Hematopoietic multipotent progenitor cell treated with erythropoietin and hydrocortisone succinate and interleukin-3 and kit ligand, for 8 days (in vitro differentiated cells): ENCODE data around the gene MYLIP.

ENCODE experiments used
- DNase-seq: peaks from one replicate; pipeline ENCODE4 v3.0.0-alpha.2; 2015

The MYLIP gene

GRCh38 chr6:16177881-16178280 lies 49.0 kb downstream of the MYLIP start:
- no peak for DNase-seq

- no peak for DNase-seq
These were observed 49.5 kb downstream of the MYLIP start for GRCh38 chr6:16178351-16178750.

- DNase-seq = no peak
These were observed 50.2 kb downstream of the MYLIP start for GRCh38 chr6:16179063-16179462.

DNA sequence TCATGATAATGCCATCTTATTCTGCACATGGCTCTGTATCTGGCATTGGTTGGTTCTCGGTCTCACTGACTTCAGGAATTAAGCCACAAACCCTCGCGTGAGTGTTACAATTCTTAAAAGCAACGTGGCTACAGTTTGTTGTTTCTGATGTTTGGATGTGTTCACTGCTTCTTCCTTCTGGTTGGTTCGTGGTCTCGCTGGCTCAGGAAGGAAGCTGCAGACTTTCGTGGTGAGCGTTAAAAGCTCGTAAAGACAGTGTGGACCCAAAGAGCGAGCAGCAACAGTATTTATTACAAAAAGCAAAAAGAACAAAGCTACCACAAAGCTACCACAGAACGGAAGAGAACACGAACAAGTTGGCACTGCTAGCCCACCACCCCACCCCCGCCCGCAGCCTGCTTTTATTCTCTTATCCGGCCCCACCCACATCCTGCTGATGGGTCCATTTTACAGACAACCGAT lies 51.1 kb downstream of the MYLIP start:
- peak; percentile 27 for DNase-seq

GRCh38 chr6:16180696-16181438 lies 52.0 kb downstream of the MYLIP start:
- DNase-seq = no peak

GRCh38 chr6:16181439-16182297 lies 52.8 kb downstream of the MYLIP start:
- no peak for DNase-seq

DNA sequence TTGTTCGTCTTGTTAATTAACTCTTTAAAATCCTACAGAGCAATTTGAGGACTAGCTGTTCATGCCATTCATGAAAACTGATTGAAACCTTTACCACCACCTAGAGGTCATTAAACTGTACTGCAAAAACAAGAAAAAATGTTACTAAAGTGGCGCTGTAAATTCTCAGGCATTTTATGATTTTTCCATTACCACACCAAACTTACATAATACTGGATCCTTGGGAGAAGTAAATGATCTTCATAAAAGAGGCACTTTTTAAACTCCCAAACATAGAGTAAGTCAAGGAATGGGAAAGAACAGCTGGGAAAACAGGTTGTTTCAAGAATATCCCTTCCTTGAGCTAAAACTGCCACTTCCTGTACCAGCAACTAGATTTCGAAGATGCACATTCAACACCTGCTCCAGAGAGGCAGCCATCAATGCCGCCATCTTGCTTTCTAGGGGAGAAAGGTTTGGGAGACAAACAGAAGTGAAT lies 54.3 kb downstream of the MYLIP start:
- peak; percentile 74 for DNase-seq

GRCh38 chr6:16184129-16184528 lies 55.2 kb downstream of the MYLIP start:
- DNase-seq = peak; percentile 75

GRCh38 chr6:16184551-16184950 lies 55.7 kb downstream of the MYLIP start:
- DNase-seq = no peak

- DNase-seq = no peak
These were observed 58.3 kb downstream of the MYLIP start for GRCh38 chr6:16187176-16187575.

DNA sequence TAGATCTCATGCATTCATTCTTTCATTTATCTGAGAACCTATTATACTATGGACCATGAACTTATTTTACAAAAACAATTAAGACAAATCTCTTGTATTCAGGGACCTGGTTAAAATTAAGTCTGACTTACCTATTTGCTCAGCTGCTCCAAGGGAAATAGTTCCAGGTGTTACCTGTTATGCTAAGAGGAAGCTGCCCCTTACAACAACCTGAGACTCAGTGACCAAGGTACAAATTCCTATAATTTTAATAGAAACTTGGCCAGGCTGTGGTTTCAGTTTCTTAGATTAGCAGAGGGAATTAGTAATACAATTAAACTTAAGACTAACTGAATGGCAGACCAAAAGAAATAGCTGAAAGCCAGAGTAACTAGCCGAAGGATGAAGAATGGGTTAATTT lies 61.3 kb downstream of the MYLIP start:
- DNase-seq = no peak

- DNase-seq = no peak
These were observed 67.5 kb downstream of the MYLIP start for GRCh38 chr6:16196260-16196983.

DNA sequence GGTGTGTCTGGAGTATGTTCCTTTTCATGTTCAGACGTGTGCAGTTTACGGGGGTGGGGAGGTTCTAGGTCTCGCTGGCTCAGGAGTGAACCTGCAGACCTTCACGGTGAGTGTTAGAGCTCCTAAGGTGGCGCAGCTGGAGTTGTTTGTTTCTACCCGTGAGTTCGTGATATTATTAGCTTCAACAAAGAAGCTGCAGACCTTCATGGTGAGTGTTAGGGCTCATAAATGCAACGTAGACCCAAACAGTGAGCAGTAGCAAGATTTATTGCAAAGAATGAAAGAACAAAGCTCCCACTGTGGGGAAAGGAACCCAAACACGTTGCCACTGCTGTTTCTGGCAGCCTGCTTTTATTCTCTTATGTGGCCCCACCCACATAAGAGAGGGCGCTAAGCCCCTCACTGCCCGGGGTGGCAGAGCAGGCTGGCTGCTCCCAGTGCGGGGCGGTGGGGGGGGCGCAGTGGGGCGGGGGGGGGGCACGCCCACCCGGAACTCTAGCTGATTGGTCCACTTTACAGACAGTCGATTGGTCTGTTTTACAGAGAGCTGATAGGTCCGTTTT lies 68.2 kb downstream of the MYLIP start:
- DNase-seq = no peak
